ENCODE results near the gene PDE6B. TPM values are rescaled to one million over a fixed set of nuclear protein-coding genes. Genes with fewer than 3 reads are reported as not detected.

Gene PDE6B
- total and polyA plus RNA-seq, 2 of the 13 experiments (the other 11 are each of a cell fraction or from before 2014, with no cell fraction given): 0.38 to 0.40 TPM

DNA sequence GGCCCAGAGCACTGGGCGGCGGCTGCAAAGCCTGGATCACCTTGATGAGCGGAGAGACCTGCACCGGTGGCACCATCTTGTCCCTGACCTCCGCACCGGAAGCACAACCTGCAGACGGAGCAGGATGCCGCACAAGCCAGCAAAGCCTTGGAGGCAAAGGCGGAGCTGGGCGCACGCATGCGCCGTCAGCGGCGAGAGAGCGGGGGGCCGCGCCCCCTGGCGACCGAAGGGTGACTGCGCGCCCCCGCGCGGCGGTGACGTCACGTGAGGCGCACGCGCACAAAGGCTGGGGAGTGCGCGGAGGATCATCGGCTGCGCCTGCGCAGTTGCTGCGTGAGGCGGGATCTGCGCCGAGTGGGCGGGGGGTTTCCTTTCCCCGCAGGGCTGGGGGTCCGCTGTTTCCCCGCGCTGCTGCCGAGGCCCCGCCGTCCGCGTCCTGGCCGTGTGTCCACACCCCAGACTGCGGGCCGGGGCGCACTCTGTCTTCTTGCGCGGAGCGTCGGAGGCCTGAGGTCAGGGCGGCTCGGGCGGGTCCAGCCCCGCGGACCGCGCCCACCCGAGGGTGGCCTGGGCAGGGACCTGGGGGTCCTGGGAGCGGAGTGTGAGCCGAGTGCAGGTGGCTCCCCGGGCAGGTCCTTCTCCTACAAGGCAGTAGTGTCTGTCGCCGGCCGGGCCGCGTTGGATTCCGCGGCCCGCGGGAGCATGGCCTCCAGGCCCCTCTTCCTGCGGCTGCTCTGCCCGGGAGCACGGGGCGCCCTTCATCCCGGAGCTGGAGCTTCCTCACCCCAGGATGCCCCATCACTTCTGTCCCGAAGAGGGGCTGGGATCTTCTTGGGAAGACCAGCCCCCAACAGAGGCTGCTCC is 49.0 kb downstream of the PDE6B start, which contains the start of the genes ATP5ME and MYL5 (continued):
- TF ChIP-seq SYNCRIP (IDR thresholded peaks at IDR 0.05; ENCODE audit: insufficient read depth, low read depth, low read length) (no peak), SRSF1 (optimal IDR thresholded peaks at IDR 0.05; ENCODE audit: low read depth, low read length) (no peak), ZNF556 (CRISPR knock-in tag; IDR thresholded peaks at IDR 0.05; ENCODE audit: borderline replicate concordance) (0 out of 2 replicates have a peak, but pooled peaks have one; percentile 61), ZNF274 (CRISPR knock-in tag; IDR thresholded peaks at IDR 0.05) (peak; percentile 63; the same call in 1 of the 2 replicates), ZNF703 (CRISPR knock-in tag; IDR thresholded peaks at IDR 0.05; ENCODE audit: borderline replicate concordance) (no peak), ZNF253 (CRISPR knock-in tag; IDR thresholded peaks at IDR 0.05; ENCODE audit: borderline replicate concordance) (no peak), NCOA1 (CRISPR knock-in tag; IDR thresholded peaks at IDR 0.05) (peak; percentile 87; the same call in 1 of the 2 replicates), ZNF205 (CRISPR knock-in tag; IDR thresholded peaks at IDR 0.05) (no peak; the same call in 1 of the 2 replicates), ZNF333 (CRISPR knock-in tag; IDR thresholded peaks at IDR 0.05; ENCODE audit: borderline replicate concordance) (peak; percentile 74; the same call in 1 of the 2 replicates), KDM5B (CRISPR knock-in tag; IDR thresholded peaks at IDR 0.05; ENCODE audit: borderline replicate concordance) (peak; percentile 94; the same call in 1 of the 2 replicates), TSC22D2 (CRISPR knock-in tag; IDR thresholded peaks at IDR 0.05; ENCODE audit: borderline replicate concordance) (no peak), ZNF550 (CRISPR knock-in tag; IDR thresholded peaks at IDR 0.05; ENCODE audit: borderline replicate concordance) (no peak), SIN3B (IDR thresholded peaks at IDR 0.05; ENCODE audit: low read length) (peak; percentile 92), ZNF614 (CRISPR knock-in tag; IDR thresholded peaks at IDR 0.05; ENCODE audit: borderline replicate concordance) (peak; percentile 80; the same call in 1 of the 2 replicates), SP5 (CRISPR knock-in tag; IDR thresholded peaks at IDR 0.05; ENCODE audit: borderline replicate concordance, low read depth) (peak; percentile 37; the same call in 1 of the 2 replicates), ZNF354B (CRISPR knock-in tag; IDR thresholded peaks at IDR 0.05) (no peak)
- TF ChIP-seq, protein P1, sequence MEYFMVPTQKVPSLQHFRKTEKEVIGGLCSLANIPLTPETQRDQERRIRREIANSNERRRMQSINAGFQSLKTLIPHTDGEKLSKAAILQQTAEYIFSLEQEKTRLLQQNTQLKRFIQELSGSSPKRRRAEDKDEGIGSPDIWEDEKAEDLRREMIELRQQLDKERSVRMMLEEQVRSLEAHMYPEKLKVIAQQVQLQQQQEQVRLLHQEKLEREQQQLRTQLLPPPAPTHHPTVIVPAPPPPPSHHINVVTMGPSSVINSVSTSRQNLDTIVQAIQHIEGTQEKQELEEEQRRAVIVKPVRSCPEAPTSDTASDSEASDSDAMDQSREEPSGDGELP (IDR thresholded peaks at IDR 0.05; ENCODE audit: borderline replicate concordance, low read depth): no peak; the same call in 1 of the 2 replicates
- TF ChIP-seq, protein P2, sequence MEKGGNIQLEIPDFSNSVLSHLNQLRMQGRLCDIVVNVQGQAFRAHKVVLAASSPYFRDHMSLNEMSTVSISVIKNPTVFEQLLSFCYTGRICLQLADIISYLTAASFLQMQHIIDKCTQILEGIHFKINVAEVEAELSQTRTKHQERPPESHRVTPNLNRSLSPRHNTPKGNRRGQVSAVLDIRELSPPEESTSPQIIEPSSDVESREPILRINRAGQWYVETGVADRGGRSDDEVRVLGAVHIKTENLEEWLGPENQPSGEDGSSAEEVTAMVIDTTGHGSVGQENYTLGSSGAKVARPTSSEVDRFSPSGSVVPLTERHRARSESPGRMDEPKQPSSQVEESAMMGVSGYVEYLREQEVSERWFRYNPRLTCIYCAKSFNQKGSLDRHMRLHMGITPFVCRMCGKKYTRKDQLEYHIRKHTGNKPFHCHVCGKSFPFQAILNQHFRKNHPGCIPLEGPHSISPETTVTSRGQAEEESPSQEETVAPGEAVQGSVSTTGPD (CRISPR knock-in tag; IDR thresholded peaks at IDR 0.05): no peak; the same call in 1 of the 2 replicates
- TF ChIP-seq, protein P3, sequence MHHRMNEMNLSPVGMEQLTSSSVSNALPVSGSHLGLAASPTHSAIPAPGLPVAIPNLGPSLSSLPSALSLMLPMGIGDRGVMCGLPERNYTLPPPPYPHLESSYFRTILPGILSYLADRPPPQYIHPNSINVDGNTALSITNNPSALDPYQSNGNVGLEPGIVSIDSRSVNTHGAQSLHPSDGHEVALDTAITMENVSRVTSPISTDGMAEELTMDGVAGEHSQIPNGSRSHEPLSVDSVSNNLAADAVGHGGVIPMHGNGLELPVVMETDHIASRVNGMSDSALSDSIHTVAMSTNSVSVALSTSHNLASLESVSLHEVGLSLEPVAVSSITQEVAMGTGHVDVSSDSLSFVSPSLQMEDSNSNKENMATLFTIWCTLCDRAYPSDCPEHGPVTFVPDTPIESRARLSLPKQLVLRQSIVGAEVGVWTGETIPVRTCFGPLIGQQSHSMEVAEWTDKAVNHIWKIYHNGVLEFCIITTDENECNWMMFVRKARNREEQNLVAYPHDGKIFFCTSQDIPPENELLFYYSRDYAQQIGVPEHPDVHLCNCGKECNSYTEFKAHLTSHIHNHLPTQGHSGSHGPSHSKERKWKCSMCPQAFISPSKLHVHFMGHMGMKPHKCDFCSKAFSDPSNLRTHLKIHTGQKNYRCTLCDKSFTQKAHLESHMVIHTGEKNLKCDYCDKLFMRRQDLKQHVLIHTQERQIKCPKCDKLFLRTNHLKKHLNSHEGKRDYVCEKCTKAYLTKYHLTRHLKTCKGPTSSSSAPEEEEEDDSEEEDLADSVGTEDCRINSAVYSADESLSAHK (CRISPR knock-in tag; IDR thresholded peaks at IDR 0.05; ENCODE audit: borderline replicate concordance): no peak
- TF ChIP-seq, protein P4, sequence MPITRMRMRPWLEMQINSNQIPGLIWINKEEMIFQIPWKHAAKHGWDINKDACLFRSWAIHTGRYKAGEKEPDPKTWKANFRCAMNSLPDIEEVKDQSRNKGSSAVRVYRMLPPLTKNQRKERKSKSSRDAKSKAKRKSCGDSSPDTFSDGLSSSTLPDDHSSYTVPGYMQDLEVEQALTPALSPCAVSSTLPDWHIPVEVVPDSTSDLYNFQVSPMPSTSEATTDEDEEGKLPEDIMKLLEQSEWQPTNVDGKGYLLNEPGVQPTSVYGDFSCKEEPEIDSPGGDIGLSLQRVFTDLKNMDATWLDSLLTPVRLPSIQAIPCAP (CRISPR knock-in tag; IDR thresholded peaks at IDR 0.05; ENCODE audit: low read depth): no peak
- TF ChIP-seq, protein P5, sequence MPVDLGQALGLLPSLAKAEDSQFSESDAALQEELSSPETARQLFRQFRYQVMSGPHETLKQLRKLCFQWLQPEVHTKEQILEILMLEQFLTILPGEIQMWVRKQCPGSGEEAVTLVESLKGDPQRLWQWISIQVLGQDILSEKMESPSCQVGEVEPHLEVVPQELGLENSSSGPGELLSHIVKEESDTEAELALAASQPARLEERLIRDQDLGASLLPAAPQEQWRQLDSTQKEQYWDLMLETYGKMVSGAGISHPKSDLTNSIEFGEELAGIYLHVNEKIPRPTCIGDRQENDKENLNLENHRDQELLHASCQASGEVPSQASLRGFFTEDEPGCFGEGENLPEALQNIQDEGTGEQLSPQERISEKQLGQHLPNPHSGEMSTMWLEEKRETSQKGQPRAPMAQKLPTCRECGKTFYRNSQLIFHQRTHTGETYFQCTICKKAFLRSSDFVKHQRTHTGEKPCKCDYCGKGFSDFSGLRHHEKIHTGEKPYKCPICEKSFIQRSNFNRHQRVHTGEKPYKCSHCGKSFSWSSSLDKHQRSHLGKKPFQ (CRISPR knock-in tag; IDR thresholded peaks at IDR 0.05; ENCODE audit: insufficient replicate concordance): peak; percentile 79
